ENCODE measurements around the gene ACY1.
"Not testable (repeated sequence)": the region's sequence is repeated elsewhere in the genome, so short reads cannot be mapped to it uniquely, and the experiment has no call there.

ACY1 gene

GRCh38 chr3:52029535-52029934 is 46.2 kb downstream of the ACY1 start:
- no peak for DNase-seq

- DNase-seq = no peak
These were observed 47.5 kb downstream of the ACY1 start for GRCh38 chr3:52030714-52031310.

DNA sequence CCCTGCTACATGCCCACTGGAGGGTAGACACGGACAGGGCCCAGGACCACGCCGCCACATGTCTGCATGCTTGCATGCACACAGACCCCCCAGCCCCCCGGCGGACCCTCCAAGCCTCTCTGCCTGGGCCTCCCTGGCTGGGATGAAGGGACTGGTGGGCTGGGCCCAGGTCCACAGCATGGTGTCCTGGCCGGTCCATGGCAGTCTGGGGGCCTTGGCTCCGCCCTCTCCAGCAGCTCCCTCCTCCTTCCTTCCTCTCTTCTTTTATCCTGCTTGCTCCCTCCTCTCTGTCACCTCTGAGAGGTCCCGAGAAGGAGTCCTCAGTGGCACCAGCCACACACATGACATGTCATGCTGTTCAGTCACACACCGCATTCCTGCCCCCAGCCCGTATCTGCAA is 48.6 kb downstream of the ACY1 start:
- no peak for DNase-seq

- no peak for DNase-seq
These were observed 49.5 kb downstream of the ACY1 start for GRCh38 chr3:52032702-52033408.

DNA sequence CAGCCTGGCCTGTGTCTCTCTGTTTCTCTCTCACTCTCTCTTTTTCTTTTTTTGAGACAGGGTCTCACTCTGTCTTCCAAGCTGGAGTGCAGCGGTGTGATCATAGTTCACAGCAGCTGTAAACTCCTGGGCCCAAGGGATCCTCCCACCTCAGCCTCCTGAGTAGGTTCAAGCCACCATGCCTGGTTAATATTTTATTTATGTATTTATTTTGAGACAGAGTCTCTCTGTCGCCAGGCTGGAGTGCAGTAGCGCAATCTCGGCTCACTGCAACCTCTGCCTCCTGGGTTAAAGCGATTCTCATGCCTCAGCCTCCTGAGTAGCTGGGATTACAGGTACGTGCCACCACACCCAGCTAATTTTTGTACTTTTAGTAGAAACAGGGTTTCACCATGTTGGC is 50.4 kb downstream of the ACY1 start:
- DNase-seq = not testable (repeated sequence)

DNA sequence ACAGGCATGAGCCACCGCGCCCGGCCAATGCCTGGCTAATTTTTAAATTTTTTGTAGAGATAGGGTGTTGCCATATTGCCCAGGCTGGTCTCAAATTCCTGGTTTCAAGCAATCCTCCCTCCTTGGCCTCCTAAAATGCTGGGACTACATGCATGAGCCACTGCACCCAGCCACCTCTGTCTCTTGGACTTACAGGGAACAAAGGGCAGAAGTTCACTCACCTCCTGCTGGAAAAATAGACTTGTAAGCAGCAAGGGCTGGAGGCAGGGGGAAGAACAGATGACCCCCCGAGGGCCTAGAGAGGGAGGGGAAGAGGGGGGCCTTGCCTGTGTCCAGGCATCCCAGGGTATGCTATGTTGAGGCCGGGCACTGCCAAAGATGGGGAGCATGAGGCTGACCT is 50.9 kb downstream of the ACY1 start:
- no peak for DNase-seq

GRCh38 chr3:52034651-52035050 is 51.3 kb downstream of the ACY1 start:
- no peak for DNase-seq

DNA sequence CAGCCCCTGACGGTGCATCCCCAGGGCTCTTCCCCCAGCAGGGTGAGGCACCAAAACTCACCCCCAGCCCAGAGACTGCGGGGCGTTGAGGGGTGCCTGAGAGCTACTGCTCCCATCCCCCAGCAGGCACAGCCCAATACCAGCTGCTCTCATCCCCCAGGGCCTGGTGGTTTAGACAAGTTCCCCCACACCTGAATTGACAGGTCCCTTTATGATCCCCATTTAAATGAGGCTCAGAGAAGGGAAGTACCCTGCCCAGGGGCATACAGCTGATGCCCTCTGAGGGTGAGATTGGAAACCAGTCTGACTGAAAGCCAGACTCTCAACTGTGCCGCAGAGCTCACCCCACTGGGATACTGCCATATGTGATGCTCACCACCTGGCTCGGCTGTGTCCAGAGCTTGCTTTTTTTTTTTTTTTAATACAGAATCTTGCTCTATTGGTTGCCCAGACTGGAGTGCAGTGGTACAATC is 52.9 kb downstream of the ACY1 start:
- DNase-seq = no peak

- DNase-seq = no peak
These were observed 53.5 kb downstream of the ACY1 start for GRCh38 chr3:52036829-52037228.

DNA sequence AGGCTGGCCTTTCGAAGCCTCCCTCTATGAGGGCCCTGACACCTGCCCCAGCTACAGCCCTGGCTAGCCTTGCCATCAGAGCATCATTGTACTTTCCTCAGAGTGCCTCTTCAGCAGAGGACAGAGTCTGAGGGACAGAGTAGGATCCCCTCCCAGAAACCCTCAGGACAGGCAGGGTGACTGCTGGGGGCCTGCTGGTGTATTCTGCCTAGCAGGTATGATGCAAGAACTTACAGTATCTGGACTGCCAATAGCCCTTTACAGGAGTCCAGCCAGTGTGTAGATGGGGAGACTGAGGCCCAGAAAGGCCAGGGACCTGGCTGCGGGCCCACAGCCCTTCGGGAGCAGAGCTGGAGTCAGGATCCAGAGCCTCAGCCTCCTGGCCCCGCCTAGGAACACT is 54.0 kb downstream of the ACY1 start:
- DNase-seq = no peak

DNA sequence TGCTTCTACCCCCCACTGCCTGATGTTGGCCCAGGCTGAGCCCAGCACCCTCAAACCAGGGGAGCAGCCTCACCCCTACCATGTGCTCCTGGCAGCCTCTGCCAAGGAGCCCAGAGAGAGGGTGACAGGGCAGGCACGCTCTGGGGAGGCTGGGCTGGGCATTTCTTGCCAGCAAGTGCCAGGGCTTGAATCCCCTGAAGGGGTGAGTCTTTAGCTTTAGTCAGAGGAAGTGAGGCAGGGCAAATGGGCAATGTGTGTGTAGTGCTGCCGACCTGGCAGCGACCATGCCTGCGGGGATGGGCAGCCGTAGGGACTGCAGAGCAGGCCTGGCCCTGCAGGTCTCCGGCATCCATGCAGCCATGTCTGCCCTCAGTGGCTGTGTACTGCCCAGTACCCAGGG is 54.9 kb downstream of the ACY1 start:
- no peak for DNase-seq

Measured in activated T-cell treated with anti-CD3 and anti-CD28 coated beads, Interleukin-2, amount 50 U/mL, for 48 hours (primary cell).